OCI-LY3 (cell line): Measurements from ENCODE around the gene SLC15A1.

Experiments used
- H2AFZ ChIP-seq: fragments of 200-600, 300-600 bp; shearing (Covaris generic); 2 replicates; pipeline ENCODE4 v1.6.0; 2014; ENCODE audit warnings: antibody characterized with exemption, low read depth, low read length
- H3K27ac ChIP-seq: fragments of 200-600, 300-600 bp; sonication (generic); 2 replicates; pipeline ENCODE4 v1.5.1; 2014; ENCODE audit warnings: mild to moderate bottlenecking, low read length, moderate library complexity, mixed read lengths
- H3K27me3 ChIP-seq: fragments of 200-600, 300-600 bp; sonication (generic); 2 replicates; pipeline ENCODE4 v1.6.1; 2014; ENCODE audit warnings: low read depth, low read length, mixed read lengths
- H3K36me3 ChIP-seq: fragments of 200-600, 300-600 bp; sonication (generic); replicated peaks from 2 replicates; pipeline ENCODE3; 2014; ENCODE audit warnings: low read depth, low read length, mixed read lengths
- H3K4me1 ChIP-seq: fragments of 300-600, 200-600 bp; sonication (generic); 2 replicates; pipeline ENCODE4 v1.6.1; 2014; ENCODE audit warnings: low read length, mixed read lengths
- H3K4me2 ChIP-seq: fragments of 200-600, 300-600 bp; sonication (generic); 2 replicates; pipeline ENCODE4 v1.6.1; 2014; ENCODE audit warnings: low read length, mixed read lengths
- H3K4me3 ChIP-seq: fragments of 300-600, 200-600 bp; sonication (generic); 2 replicates; pipeline ENCODE4 v1.5.1; 2014; ENCODE audit warnings: antibody characterized with exemption, mild to moderate bottlenecking, low read length, moderate library complexity
- H3K79me2 ChIP-seq: fragments of 300-600, 200-600 bp; shearing (Covaris generic); 2 replicates; pipeline ENCODE4 v1.6.1; 2014; ENCODE audit warnings: mild to moderate bottlenecking, low read length, mixed read lengths
- H3K9ac ChIP-seq: fragments of 300-600, 200-600 bp; shearing (Covaris generic); 2 replicates; pipeline ENCODE4 v1.6.0; 2014; ENCODE audit warnings: mild to moderate bottlenecking, low read length, moderate library complexity
- H3K9me3 ChIP-seq: fragments of 200-600, 300-600 bp; shearing (Covaris generic); 2 replicates; pipeline ENCODE4 v1.6.1; 2014; ENCODE audit warnings: low read length, mixed read lengths; ENCODE audit not compliant: insufficient read depth
- H4K20me1 ChIP-seq: fragments of 200-600, 300-600 bp; sonication (generic); 2 replicates; pipeline ENCODE4 v1.6.1; 2016; ENCODE audit warnings: low read length, mixed read lengths; ENCODE audit not compliant: insufficient read depth
- EZH2phosphoT487 ChIP-seq: fragments of 200-600 bp; shearing (Covaris generic); IDR thresholded peaks from 2 replicates; pipeline ENCODE4 v1.6.1; 2018; ENCODE audit warnings: antibody characterized with exemption, mixed run types, low read depth
- TF ChIP-seq, protein P1 (sequence below): fragments of 200-600, 300-600 bp; sonication (generic); IDR thresholded peaks from 2 replicates; pipeline ENCODE4 v1.5.1; 2014; ENCODE audit warnings: antibody characterized with exemption, low read length, low read depth

The SLC15A1 gene

DNA sequence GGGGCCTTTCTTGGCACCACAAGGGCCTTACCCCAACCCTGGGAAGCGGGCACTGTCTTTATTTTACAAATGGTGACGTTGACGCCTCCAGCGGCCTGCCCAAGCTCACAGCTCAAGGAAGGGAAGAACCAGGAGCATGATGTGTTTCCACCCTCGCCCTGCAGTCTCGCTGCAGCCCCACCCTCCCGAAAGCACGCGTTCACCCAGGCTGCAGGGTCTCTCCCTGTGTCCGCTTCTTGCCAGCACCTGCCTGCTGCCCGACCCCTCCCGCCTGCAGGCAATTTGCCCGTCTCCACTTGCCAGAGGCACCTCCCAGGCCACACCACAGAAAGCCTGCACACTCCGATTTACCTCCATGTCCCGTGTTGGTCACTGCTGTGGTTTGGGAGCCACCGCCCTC, 76.6 kb downstream of the SLC15A1 start:
- H3K36me3 ChIP-seq: no peaks in the 10 kb centered on the region
- H3K4me1 ChIP-seq: peaks cover 8% of the 10 kb centered on the region
- no peaks in the 10 kb centered on the region for H3K79me2 ChIP-seq
- no peaks in the 10 kb centered on the region for H4K20me1 ChIP-seq
- H3K4me3 ChIP-seq: no peak overlapping the region
- no peak overlapping the region for H3K9ac ChIP-seq
- H3K4me2 ChIP-seq: no peak overlapping the region
- TF ChIP-seq, protein P1, sequence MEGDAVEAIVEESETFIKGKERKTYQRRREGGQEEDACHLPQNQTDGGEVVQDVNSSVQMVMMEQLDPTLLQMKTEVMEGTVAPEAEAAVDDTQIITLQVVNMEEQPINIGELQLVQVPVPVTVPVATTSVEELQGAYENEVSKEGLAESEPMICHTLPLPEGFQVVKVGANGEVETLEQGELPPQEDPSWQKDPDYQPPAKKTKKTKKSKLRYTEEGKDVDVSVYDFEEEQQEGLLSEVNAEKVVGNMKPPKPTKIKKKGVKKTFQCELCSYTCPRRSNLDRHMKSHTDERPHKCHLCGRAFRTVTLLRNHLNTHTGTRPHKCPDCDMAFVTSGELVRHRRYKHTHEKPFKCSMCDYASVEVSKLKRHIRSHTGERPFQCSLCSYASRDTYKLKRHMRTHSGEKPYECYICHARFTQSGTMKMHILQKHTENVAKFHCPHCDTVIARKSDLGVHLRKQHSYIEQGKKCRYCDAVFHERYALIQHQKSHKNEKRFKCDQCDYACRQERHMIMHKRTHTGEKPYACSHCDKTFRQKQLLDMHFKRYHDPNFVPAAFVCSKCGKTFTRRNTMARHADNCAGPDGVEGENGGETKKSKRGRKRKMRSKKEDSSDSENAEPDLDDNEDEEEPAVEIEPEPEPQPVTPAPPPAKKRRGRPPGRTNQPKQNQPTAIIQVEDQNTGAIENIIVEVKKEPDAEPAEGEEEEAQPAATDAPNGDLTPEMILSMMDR: no peak
- TF ChIP-seq EZH2phosphoT487: no peak
- H2AFZ ChIP-seq: no peak overlapping the region
- H3K9me3 ChIP-seq: no peaks in the 10 kb centered on the region
- H3K27me3 ChIP-seq: peaks cover 19% of the 10 kb centered on the region
- H3K27ac ChIP-seq: no peak overlapping the region

DNA sequence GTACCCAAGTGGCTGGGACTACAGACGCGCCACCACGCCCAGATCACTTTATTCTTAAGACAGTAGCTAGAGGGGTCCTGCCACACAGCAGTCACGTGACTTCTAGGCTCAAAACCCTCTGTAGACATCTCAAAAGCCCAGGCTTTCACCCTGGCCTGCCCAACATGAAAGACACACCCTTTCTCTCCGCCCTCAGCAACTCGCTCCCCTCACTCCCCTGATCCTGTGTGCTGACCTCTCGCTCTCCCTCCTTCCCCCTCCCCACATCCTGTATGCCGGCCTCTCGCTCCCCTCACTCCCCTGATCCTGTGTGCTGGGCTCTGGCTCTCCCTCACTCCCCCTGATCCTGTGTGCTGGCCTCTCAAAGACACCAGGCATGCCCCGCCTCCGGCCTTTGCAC, 77.4 kb downstream of the SLC15A1 start:
- H3K4me2 ChIP-seq: no peak overlapping the region
- H3K9me3 ChIP-seq: no peaks in the 10 kb centered on the region
- H3K79me2 ChIP-seq: no peaks in the 10 kb centered on the region
- H2AFZ ChIP-seq: no peak overlapping the region
- no peaks in the 10 kb centered on the region for H4K20me1 ChIP-seq
- TF ChIP-seq EZH2phosphoT487: no peak
- TF ChIP-seq, protein P1: no peak
- H3K27me3 ChIP-seq: peaks cover 21% of the 10 kb centered on the region; the same call in 1 of the 2 replicates
- H3K27ac ChIP-seq: no peak overlapping the region
- no peak overlapping the region for H3K4me3 ChIP-seq
- peaks cover 8% of the 10 kb centered on the region for H3K4me1 ChIP-seq
- H3K9ac ChIP-seq: no peak overlapping the region
- H3K36me3 ChIP-seq: no peaks in the 10 kb centered on the region

DNA sequence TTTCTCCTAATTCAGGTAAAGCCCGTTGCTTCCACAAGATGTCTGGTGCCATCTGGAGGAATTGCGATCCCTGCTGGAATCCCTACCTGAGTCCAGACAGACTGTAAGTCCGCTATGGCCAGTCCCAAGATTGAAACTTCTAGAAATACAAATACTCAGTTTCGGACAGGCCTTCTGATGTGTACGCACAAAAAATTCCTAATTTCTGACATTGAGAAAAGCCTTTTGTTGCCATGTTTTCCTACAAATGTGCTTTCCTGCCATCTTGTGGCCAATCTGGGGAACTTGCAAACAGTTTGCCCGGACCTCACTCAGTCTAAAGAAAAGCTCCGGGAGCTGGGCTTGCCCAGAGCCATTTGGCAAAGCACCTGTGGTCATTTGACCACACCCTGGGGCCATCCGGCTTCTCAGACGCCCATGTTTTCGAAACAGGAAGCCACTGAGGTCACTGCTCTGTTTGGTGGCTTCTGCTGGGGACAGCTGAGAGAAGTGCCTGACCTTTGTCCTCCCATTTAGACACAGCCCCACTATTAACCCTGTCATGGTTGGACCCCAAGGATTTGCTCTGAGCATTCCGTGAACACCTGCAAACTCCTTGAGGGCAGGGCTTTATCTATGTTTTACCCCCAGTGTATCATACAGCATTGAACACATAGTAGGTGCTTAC, 79.4 kb downstream of the SLC15A1 start:
- peak overlapping the region; percentile 15; the same call in 1 of the 2 replicates for H3K4me2 ChIP-seq
- H3K4me1 ChIP-seq: peaks cover 8% of the 10 kb centered on the region
- no peak overlapping the region for H3K9ac ChIP-seq
- no peak for TF ChIP-seq EZH2phosphoT487
- TF ChIP-seq, protein P1: peak; percentile 98
- H4K20me1 ChIP-seq: no peaks in the 10 kb centered on the region
- H3K36me3 ChIP-seq: no peaks in the 10 kb centered on the region
- peaks cover 35% of the 10 kb centered on the region for H3K27me3 ChIP-seq
- H2AFZ ChIP-seq: no peak overlapping the region
- H3K27ac ChIP-seq: no peak overlapping the region
- no peaks in the 10 kb centered on the region for H3K9me3 ChIP-seq
- no peak overlapping the region for H3K4me3 ChIP-seq
- H3K79me2 ChIP-seq: no peaks in the 10 kb centered on the region

DNA sequence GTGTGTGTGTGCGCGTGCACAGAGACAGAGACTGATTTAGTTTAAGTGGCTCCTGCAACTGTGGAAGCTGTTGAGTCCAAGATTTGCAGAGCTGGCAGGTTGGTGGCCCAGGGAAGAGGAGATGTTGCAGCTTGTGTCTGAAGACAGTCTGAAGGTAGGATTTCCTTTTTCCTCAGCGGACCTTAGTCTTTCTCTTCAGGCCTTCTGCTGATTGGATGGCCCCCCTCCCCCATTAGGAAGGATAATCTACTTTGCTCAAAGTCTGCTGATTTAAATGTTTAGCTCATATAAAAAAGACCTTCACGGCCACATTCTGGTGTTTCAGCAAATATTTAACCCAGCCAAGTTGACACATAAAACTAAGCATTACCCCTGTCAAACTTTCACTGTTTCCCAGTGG, 84.3 kb downstream of the SLC15A1 start:
- no peak overlapping the region for H3K27ac ChIP-seq
- TF ChIP-seq EZH2phosphoT487: no peak
- TF ChIP-seq, protein P1: no peak

More for the DNA sequence above, 84.3 kb downstream of the SLC15A1 start:
- Histone ChIP-seq H4K20me1 (no peaks in the 10 kb centered on the region), H3K4me3 (no peak overlapping the region), H3K9me3 (no peaks in the 10 kb centered on the region), H3K36me3 (no peaks in the 10 kb centered on the region), H2AFZ (no peak overlapping the region), H3K4me1 (no peaks in the 10 kb centered on the region), H3K9ac (no peak overlapping the region), H3K79me2 (no peaks in the 10 kb centered on the region), H3K27me3 (peaks cover 59% of the 10 kb centered on the region), H3K4me2 (no peak overlapping the region)
